Left ventricle myocardium inferior (tissue), 1 donor: ENCODE measurements around the gene PTPRG. TPM values are rescaled to one million over a fixed set of nuclear protein-coding genes. Genes with fewer than 3 reads are reported as not detected.

Experiments
- DNase-seq: peaks from one replicate; pipeline ENCODE4 v3.0.0-alpha.2; 2020
- H3K27ac ChIP-seq: fragments of 200-600 bp; replicated peaks from 2 replicates; pipeline ENCODE4 v1.8.0; 2021
- H3K27me3 ChIP-seq: fragments of 200-600 bp; 2 replicates; pipeline ENCODE4 v1.8.0; 2021; ENCODE audit warnings: low read depth
- H3K36me3 ChIP-seq: fragments of 200-600 bp; 2 replicates; pipeline ENCODE4 v1.8.0; 2021
- H3K4me1 ChIP-seq: fragments of 200-600 bp; 2 replicates; pipeline ENCODE4 v1.8.0; 2021
- H3K4me3 ChIP-seq: fragments of 200-600 bp; 2 replicates; pipeline ENCODE4 v1.8.0; 2021; ENCODE audit warnings: mild to moderate bottlenecking, moderate library complexity
- H3K9me3 ChIP-seq: fragments of 200-600 bp; replicated peaks from 2 replicates; pipeline ENCODE4 v1.8.0; 2021
- CTCF ChIP-seq: fragments of 200-600 bp; IDR thresholded peaks from 2 replicates; pipeline ENCODE4 v1.8.0; 2021; ENCODE audit warnings: antibody characterized with exemption, mild to moderate bottlenecking, borderline replicate concordance
- intact Hi-C: fragments of 100-400 bp; cut with micrococcal nuclease; formaldehyde crosslinking; loops from one replicate; pipeline ENCODE4 v1.11.0; 2022
- total RNA-seq: library from RNA; stranded (reverse); fragmentation: NEBNext Ultra II Directional; extraction: Animal tissue kit (Norgen Biotek cat#: 25700); gene quantifications from one replicate; pipeline ENCODE4 v1.2.1, GENCODE V29; 2021
- donor health status: DM: no; HTN: yes; CAD: no; lungs with severe emphysema.

The PTPRG gene
- total RNA-seq, 1 donor from 2014 or later = 29.6 TPM

- Histone ChIP-seq H3K9me3 (no peaks in the 10 kb centered on the region), H3K36me3 (no peaks in the 10 kb centered on the region), H3K27ac (no peak overlapping the region), H3K4me1 (no peaks in the 10 kb centered on the region), H3K27me3 (peaks cover 42% of the 10 kb centered on the region), H3K4me3 (no peak overlapping the region)
- no peak for TF ChIP-seq CTCF
- no peak for DNase-seq
- intact Hi-C loops = no loop called here
These were observed 782.4 kb downstream of the PTPRG start for GRCh38 chr3:62343755-62344154.
